Aorta (tissue), 5 donors: ENCODE data around the gene RSU1. TPM values are rescaled to one million over a fixed set of nuclear protein-coding genes. Genes with fewer than 3 reads are reported as not detected.

Source experiments
- ATAC-seq: fragments of 200-7000 bp; cut with Tn5 transposase; one replicate; pipeline ENCODE4 v1.9.1; 2022; ENCODE audit warnings: moderate library complexity; ENCODE audit not compliant: low FRiP score
- DNase-seq, 2 donors: peaks; one replicate each; pipeline ENCODE4 v3.0.0-alpha.2; 2020
- H3K27ac ChIP-seq, 2 donors: one replicate each; pipeline ENCODE4 v1.5.1; 2013; ENCODE audit warnings: low read length in 2 of 2, mild to moderate bottlenecking in 2 of 2, moderate library complexity in 2 of 2, control low read depth in 1 of 2, inconsistent platforms in 1 of 2, low read depth in 1 of 2
- H3K27me3 ChIP-seq, 2 donors: one replicate each; pipeline ENCODE4 v1.6.1; 2013; ENCODE audit warnings: control low read depth in 1 of 2, low read length in 1 of 2, mild to moderate bottlenecking in 1 of 2, moderate library complexity in 1 of 2; ENCODE audit not compliant: insufficient read depth in 2 of 2, control insufficient read depth in 1 of 2
- H3K36me3 ChIP-seq, 2 donors: one replicate each; pipeline ENCODE4 v1.6.1; 2013; ENCODE audit warnings: control low read depth in 1 of 2, low read length in 1 of 2, mild to moderate bottlenecking in 1 of 2; ENCODE audit not compliant: insufficient read depth in 2 of 2, control insufficient read depth in 1 of 2
- H3K4me1 ChIP-seq, 2 donors: one replicate each; pipeline ENCODE4 v1.6.1; 2013; ENCODE audit warnings: low read length in 2 of 2, control low read depth in 1 of 2, mild to moderate bottlenecking in 1 of 2, moderate library complexity in 1 of 2; ENCODE audit not compliant: insufficient read depth in 2 of 2, control insufficient read depth in 1 of 2
- H3K4me3 ChIP-seq, 2 donors: one replicate each; pipeline ENCODE4 v1.5.1; 2013; ENCODE audit warnings: low read length in 2 of 2, control low read depth in 1 of 2, mild to moderate bottlenecking in 1 of 2
- H3K9me3 ChIP-seq: one replicate; pipeline ENCODE4 v1.6.1; 2013; ENCODE audit warnings: mild to moderate bottlenecking, low read length; ENCODE audit not compliant: control insufficient read depth
- WGBS, 2 donors: extraction: QIAGEN DNeasy Blood & Tissue Kit; methylation state at CpG; one replicate each; pipeline ENCODE4 v1.1.7; 2013; 5-methylcytosine and 5-hydroxymethylcytosine counted together
- intact Hi-C, 2 donors: fragments of 100-400 bp; cut with DNase I; formaldehyde crosslinking; loops; one replicate each; pipeline versions ENCODE4 v1.14.2 to v1.15.0; 2022
- polyA plus RNA-seq, 2 donors: library from polyadenylated mRNA; stranded (reverse); fragments of 200-250 nt; gene quantifications; one replicate each; pipeline ENCODE4 v1.2.3, GENCODE V29; 2013
- total RNA-seq, 2 donors: library from RNA; stranded (reverse); fragmentation: NEBNext Ultra II Directional; extraction: Animal tissue kit (Norgen Biotek cat#: 25700); gene quantifications; one replicate each; pipeline ENCODE4 v1.2.1, GENCODE V29; 2021
- donor health status: healthy with polysubstance abuse.
- donor health status: Bipolar disorder and iron deficiency.
- donor health status: DM: no; HTN: no; CAD: no.
- donor health status: DM: no; HTN: no; CAD: no.
- donor health status: DM: yes; HTN: yes; CAD: no.

RSU1 gene
- total and polyA plus RNA-seq, 4 donors, result 65.0 to 130 (median 107) TPM

GRCh38 chr10:16713290-16713689, 103.9 kb downstream of the RSU1 start:
- no peak for DNase-seq
- Histone ChIP-seq H3K27ac (no peak overlapping the region), H3K9me3 (no peaks in the 10 kb centered on the region), H3K4me3 (no peak overlapping the region), H3K27me3 (no peaks in the 10 kb centered on the region), H3K36me3 (no peaks in the 10 kb centered on the region), H3K4me1 (peaks cover 0 to 4% of the 10 kb centered on the region in 2 donors)
- intact Hi-C loops, result no loop called here
- no peak for ATAC-seq
- 96 to 97% methylated on average over 3 of the region's 3 CpGs for WGBS, 2 donors

GRCh38 chr10:16712883-16713282, 104.3 kb downstream of the RSU1 start:
- Histone ChIP-seq H3K27ac (no peak overlapping the region), H3K9me3 (no peaks in the 10 kb centered on the region), H3K4me1 (peaks cover 0 to 4% of the 10 kb centered on the region in 2 donors), H3K36me3 (no peaks in the 10 kb centered on the region), H3K27me3 (no peaks in the 10 kb centered on the region), H3K4me3 (no peak overlapping the region)
- 96 to 99% methylated on average over 1 of the region's 1 CpG for WGBS, 2 donors
- intact Hi-C loops, result no loop called here
- no peak for ATAC-seq
- DNase-seq, result no peak

- DNase-seq (no peak), ATAC-seq (no peak)
- Histone ChIP-seq H3K4me1 (no peaks in the 10 kb centered on the region), H3K9me3 (no peaks in the 10 kb centered on the region), H3K27me3 (no peaks in the 10 kb centered on the region), H3K4me3 (no peak overlapping the region), H3K27ac (no peak overlapping the region), H3K36me3 (peaks cover 0 to 3% of the 10 kb centered on the region in 2 donors)
- intact Hi-C loops, result no loop called here
- 94 to 95% methylated on average over 5 of the region's 5 CpGs for WGBS, 2 donors
Measured at GRCh38 chr10:16700331-16700730, 116.9 kb downstream of the RSU1 start.

DNA sequence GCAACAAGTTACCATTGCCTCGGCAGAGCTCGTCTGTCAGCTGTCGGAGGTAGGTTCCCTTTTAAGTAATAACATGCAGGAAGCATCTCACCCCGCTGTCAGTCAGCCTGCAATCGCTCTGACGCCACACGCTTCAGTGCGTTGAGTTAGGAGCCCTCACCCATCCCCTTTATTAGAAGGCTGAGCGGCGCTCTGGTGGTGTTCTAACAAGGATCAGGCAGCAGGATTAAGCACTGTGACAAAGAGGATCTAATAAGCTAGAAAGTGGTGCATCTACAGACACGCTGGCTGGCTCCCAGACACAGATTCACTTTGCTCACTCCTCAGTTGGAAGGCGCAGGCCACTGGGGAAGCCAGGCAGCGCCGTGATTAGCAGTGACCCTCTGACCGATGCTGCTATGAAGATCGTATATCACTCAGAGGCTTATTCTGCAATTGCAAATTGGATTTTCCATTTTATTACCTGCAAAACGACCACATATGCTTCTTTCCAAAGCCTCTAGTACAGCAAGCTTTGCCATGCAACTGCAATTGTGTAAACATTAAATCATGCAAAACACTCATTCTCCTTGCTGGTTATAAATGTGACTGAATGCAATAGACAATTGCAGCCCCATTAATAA, 117.7 kb downstream of the RSU1 start:
- WGBS, 2 donors, result 83 to 87% methylated on average over 17 of the region's 17 CpGs
- H3K9me3 ChIP-seq, result no peaks in the 10 kb centered on the region
- H3K4me1 ChIP-seq, result no peaks in the 10 kb centered on the region
- no peak overlapping the region for H3K4me3 ChIP-seq
- peaks cover 0 to 3% of the 10 kb centered on the region in 2 donors for H3K36me3 ChIP-seq
- H3K27ac ChIP-seq, result no peak overlapping the region
- H3K27me3 ChIP-seq, result no peaks in the 10 kb centered on the region
- no peak for ATAC-seq
- intact Hi-C loops, result no loop called here
- DNase-seq, result no peak

DNA sequence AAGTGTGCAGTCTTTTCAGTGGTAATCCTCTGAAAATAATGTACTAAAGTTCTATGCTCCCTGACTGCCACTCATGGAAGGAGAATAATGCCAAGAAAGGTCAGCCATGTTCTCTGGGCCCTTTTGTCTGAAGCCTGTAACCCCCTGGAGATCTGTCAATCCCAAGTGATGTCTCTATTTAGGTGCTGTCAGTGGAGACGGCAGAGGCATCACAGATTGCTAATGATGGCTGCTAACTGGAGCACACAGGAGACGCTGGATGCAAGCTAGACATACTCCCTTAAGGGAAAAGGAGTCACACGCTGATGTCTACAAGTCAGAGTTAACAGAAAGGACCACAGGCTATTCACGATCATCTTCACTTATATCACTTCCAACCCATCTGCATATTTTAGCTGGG, 118.8 kb downstream of the RSU1 start:
- H3K4me1 ChIP-seq, result no peaks in the 10 kb centered on the region
- no peak overlapping the region for H3K27ac ChIP-seq
- no peak for ATAC-seq

DNA sequence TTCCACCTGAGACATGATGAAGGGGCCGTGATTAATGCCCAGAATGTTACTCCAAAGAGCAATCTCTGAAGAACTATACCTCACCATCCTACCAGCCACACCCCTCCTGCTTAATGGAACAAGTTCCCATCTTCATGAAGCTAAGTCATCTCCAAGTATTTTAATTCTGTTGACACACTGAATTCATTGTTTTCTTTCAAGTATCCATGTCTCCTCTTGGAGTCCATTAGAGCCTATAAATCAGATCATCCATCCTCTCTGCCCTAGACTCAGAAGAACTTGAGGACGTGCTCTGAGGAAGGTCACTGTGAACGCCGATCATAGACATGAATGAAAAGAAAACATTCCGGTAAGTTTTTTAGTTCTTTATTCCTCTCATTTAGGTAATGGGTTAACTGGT, 126.8 kb downstream of the RSU1 start:
- H3K27me3 ChIP-seq, result no peaks in the 10 kb centered on the region
- no peak overlapping the region for H3K27ac ChIP-seq
- ATAC-seq (no peak), DNase-seq (no peak)
- WGBS, 2 donors, result 86 to 92% methylated on average over 5 of the region's 5 CpGs
- no peaks in the 10 kb centered on the region for H3K9me3 ChIP-seq
- H3K4me1 ChIP-seq, result peaks cover 0 to 2% of the 10 kb centered on the region in 2 donors
- peaks cover 0 to 2% of the 10 kb centered on the region in 2 donors for H3K36me3 ChIP-seq
- no peak overlapping the region for H3K4me3 ChIP-seq
- intact Hi-C loops, result no loop called here

More for the DNA sequence above, 118.8 kb downstream of the RSU1 start:
- Histone ChIP-seq H3K27me3 (no peaks in the 10 kb centered on the region), H3K4me3 (no peak overlapping the region), H3K36me3 (peaks cover 2 to 3% of the 10 kb centered on the region in 2 donors), H3K9me3 (no peaks in the 10 kb centered on the region)
- WGBS, 2 donors, result 84 to 90% methylated on average over 4 of the region's 4 CpGs
- intact Hi-C loops, result no loop called here
- no peak for DNase-seq

DNA sequence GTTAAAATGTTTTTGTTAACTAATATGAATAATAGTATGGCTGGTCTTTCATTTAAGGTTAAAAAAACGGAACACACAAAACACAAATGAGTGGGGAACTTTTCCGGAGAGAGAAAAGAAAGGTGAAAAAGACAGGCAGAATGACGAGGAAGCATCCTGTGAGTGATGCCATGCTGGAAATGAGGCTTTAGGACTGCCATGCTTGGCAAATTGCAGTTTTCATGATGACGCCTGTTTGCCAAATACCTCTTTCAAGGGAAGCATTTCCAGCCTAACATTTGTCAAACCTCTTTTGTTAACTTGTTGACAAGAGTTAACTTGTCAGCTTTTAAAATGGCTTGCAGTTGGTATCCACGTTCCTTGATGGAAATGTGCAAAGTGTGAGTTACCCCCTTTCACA, 127.5 kb downstream of the RSU1 start:
- intact Hi-C loops, result loop anchor here in 1 of 2 donors (10.0 kb wide), 1 partner anchor 355 kb away; no protein-coding TSS in a partner anchor
- peaks cover 0 to 3% of the 10 kb centered on the region in 2 donors for H3K4me1 ChIP-seq
- no peak overlapping the region for H3K4me3 ChIP-seq
- 55 to 69% methylated on average over 5 of the region's 5 CpGs for WGBS, 2 donors
- H3K36me3 ChIP-seq, result peaks cover 0 to 2% of the 10 kb centered on the region in 2 donors
- DNase-seq (no peak), ATAC-seq (no peak)
- no peaks in the 10 kb centered on the region for H3K27me3 ChIP-seq
- no peaks in the 10 kb centered on the region for H3K9me3 ChIP-seq
- no peak overlapping the region for H3K27ac ChIP-seq

GRCh38 chr10:16689227-16689626, 128.0 kb downstream of the RSU1 start:
- no peak for ATAC-seq
- Histone ChIP-seq H3K27ac (no peak overlapping the region), H3K27me3 (no peaks in the 10 kb centered on the region), H3K36me3 (peaks cover 0 to 2% of the 10 kb centered on the region in 2 donors), H3K9me3 (no peaks in the 10 kb centered on the region), H3K4me1 (peaks cover 0 to 3% of the 10 kb centered on the region in 2 donors), H3K4me3 (no peak overlapping the region)
- 50 to 58% methylated on average over 1 of the region's 1 CpG for WGBS, 2 donors
- intact Hi-C loops, result loop anchor here in 1 of 2 donors (10.0 kb wide), 1 partner anchor 356 kb away; no protein-coding TSS in a partner anchor
- DNase-seq, result no peak
